DND-41 (cell line): ENCODE results near the gene OGFOD1.

Source experiments
- ATAC-seq: fragments of 200-7000 bp; cut with Tn5 transposase; 3 replicates; pipeline ENCODE4 v1.9.1; 2021; ENCODE audit warnings: low read depth; ENCODE audit not compliant: insufficient read depth
- DNase-seq: peaks from one replicate; pipeline ENCODE4 v3.0.0-alpha.2; 2020
- H2AFZ ChIP-seq: 2 replicates; pipeline ENCODE4 v1.6.0; 2012; ENCODE audit warnings: low read depth, low read length
- H3K27ac ChIP-seq: 2 replicates; pipeline ENCODE4 v1.5.1; 2012; ENCODE audit warnings: low read length, inconsistent platforms
- H3K27me3 ChIP-seq: fragments of 200-600 bp; sonication (generic); 2 replicates; pipeline ENCODE4 v1.6.0; 2012; ENCODE audit warnings: low read length, mild to moderate bottlenecking, inconsistent platforms; ENCODE audit not compliant: insufficient read depth, poor library complexity
- H3K36me3 ChIP-seq: 2 replicates; pipeline ENCODE4 v1.5.1; 2012; ENCODE audit warnings: low read length, inconsistent platforms; ENCODE audit not compliant: insufficient read depth
- H3K4me1 ChIP-seq: 2 replicates; pipeline ENCODE4 v1.5.1; 2012; ENCODE audit warnings: mild to moderate bottlenecking, low read length; ENCODE audit not compliant: insufficient read depth
- H3K4me2 ChIP-seq: 2 replicates; pipeline ENCODE4 v1.6.0; 2012; ENCODE audit warnings: mild to moderate bottlenecking, moderate library complexity, low read length, inconsistent platforms; ENCODE audit not compliant: insufficient read depth
- H3K4me3 ChIP-seq, 2 experiments: fragments of 200-600 bp in 1 of 2; shearing (Covaris generic) in 1 of 2; 2 replicates each; pipeline ENCODE4 v1.5.1; 2012 to 2016; ENCODE audit warnings: inconsistent platforms in 2 of 2, low read length in 2 of 2, mild to moderate bottlenecking in 2 of 2, low read depth in 1 of 2, moderate library complexity in 1 of 2
- H3K79me2 ChIP-seq: 2 replicates; pipeline ENCODE4 v1.6.0; 2012; ENCODE audit warnings: low read length, inconsistent platforms; ENCODE audit not compliant: insufficient read depth
- H3K9ac ChIP-seq: 2 replicates; pipeline ENCODE4 v1.6.0; 2012; ENCODE audit warnings: low read depth, mild to moderate bottlenecking, inconsistent platforms, low read length, moderate library complexity
- H3K9me3 ChIP-seq: 2 replicates; pipeline ENCODE4 v1.5.1; 2012; ENCODE audit warnings: low read length, moderate library complexity, mild to moderate bottlenecking, inconsistent platforms; ENCODE audit not compliant: insufficient read depth, severe bottlenecking
- H4K20me1 ChIP-seq: 2 replicates; pipeline ENCODE4 v1.6.0; 2012; ENCODE audit warnings: low read length; ENCODE audit not compliant: insufficient read depth
- CTCF ChIP-seq: IDR thresholded peaks from 2 replicates; pipeline ENCODE4 v1.5.1; 2012; ENCODE audit warnings: borderline replicate concordance, low read length, moderate library complexity, mild to moderate bottlenecking; ENCODE audit not compliant: poor library complexity, severe bottlenecking; ENCODE audit errors: extremely low read depth
- EZH2 ChIP-seq: IDR thresholded peaks from 3 replicates; pipeline ENCODE4 v1.6.1; 2012; ENCODE audit warnings: borderline replicate concordance, low read depth, mild to moderate bottlenecking, moderate library complexity, low read length, inconsistent platforms; ENCODE audit not compliant: severe bottlenecking

The OGFOD1 gene

GRCh38 chr16:56447286-56447685 lies 4.1 kb upstream of the OGFOD1 start:
- Histone ChIP-seq H3K4me2 (peak overlapping the region; percentile 83), H3K27ac (no peak overlapping the region), H3K9ac (no peak overlapping the region; the same call in 1 of the 2 replicates), H2AFZ (no peak overlapping the region), H3K79me2 (peaks cover 95% of the 10 kb centered on the region), H3K36me3 (peaks cover 56% of the 10 kb centered on the region), H3K9me3 (no peaks in the 10 kb centered on the region), H4K20me1 (peaks cover 49% of the 10 kb centered on the region), H3K4me3 (peak overlapping the region in 1 of 2 experiments; percentile 7; a peak in 1 of 4 replicates), H3K27me3 (no peaks in the 10 kb centered on the region), H3K4me1 (peaks cover 40% of the 10 kb centered on the region)
- TF ChIP-seq CTCF (no peak), EZH2 (no peak)
- ATAC-seq (no peak), DNase-seq (no peak)

- Histone ChIP-seq H3K9me3 (no peaks in the 10 kb centered on the region), H3K27me3 (no peaks in the 10 kb centered on the region), H3K4me2 (peak overlapping the region; percentile 83), H3K36me3 (peaks cover 51% of the 10 kb centered on the region), H3K79me2 (peaks cover 95% of the 10 kb centered on the region), H3K27ac (no peak overlapping the region), H3K4me1 (peaks cover 47% of the 10 kb centered on the region), H3K9ac (peak overlapping the region; percentile 4; the same call in 1 of the 2 replicates), H2AFZ (no peak overlapping the region), H4K20me1 (peaks cover 49% of the 10 kb centered on the region), H3K4me3 (peak overlapping the region in 1 of 2 experiments; percentile 7; a peak in 1 of 4 replicates)
- DNase-seq = no peak
- TF ChIP-seq EZH2 = no peak
- TF ChIP-seq CTCF = no peak
- ATAC-seq = no peak
Observed at GRCh38 chr16:56448005-56448404, 3.3 kb upstream of the OGFOD1 start.

GRCh38 chr16:56450275-56450985 lies 924 bp upstream of the OGFOD1 start:
- Histone ChIP-seq H3K4me2 (peak overlapping the region; percentile 83), H2AFZ (peak overlapping the region; percentile 94), H3K27ac (peak overlapping the region; percentile 83), H3K9me3 (no peaks in the 10 kb centered on the region), H4K20me1 (peaks cover 34% of the 10 kb centered on the region), H3K36me3 (peaks cover 48% of the 10 kb centered on the region), H3K9ac (peak overlapping the region; percentile 76), H3K79me2 (peaks cover 83% of the 10 kb centered on the region), H3K4me3 (peak overlapping the region; percentile 36 to 60), H3K27me3 (no peaks in the 10 kb centered on the region), H3K4me1 (peaks cover 54% of the 10 kb centered on the region)
- peak; percentile 39; the same call in 1 of the 3 replicates for ATAC-seq
- TF ChIP-seq EZH2 (no peak), CTCF (no peak)
- peak; percentile 23 for DNase-seq
